ENCODE results near the gene EML5. TPM values are rescaled to one million over a fixed set of nuclear protein-coding genes. Genes with fewer than 3 reads are reported as not detected.

The EML5 gene
- total and polyA plus RNA-seq, 2 donors (not counting 3 experiments of a cell fraction or from before 2014, with no cell fraction given) = not detected

DNA sequence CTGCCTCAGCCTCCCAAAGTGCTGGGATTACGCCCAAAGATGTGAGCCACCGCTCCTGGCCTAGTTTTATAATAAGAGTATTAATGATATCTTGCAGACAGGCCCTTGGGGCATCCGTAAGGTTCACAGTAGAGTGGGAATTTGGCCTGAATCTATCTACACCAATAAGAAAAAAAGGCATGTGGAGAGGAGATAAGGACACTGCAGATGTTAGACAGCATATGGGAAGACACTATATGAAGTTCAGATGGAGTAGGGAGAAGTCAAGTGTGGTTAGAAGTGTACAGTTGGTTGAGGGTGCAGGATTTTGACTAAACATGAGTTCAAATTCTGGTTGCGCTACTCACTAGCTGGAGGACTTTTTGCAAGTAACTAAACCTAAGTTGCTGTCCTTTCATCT is 23.2 kb upstream of the EML5 start:
- no peak overlapping the region for H2AFZ ChIP-seq (ENCODE audit: low read depth, low read length)
- H3K9me3 ChIP-seq (replicated peaks; ENCODE audit: control insufficient read depth, insufficient read depth, low read length) = no peaks in the 10 kb centered on the region
- H3K9ac ChIP-seq (replicated peaks; ENCODE audit: extremely low read depth, insufficient read depth, low read length) = no peak overlapping the region
- intact Hi-C loops (cut with micrococcal nuclease) = no loop called here
- no peaks in the 10 kb centered on the region for H3K36me3 ChIP-seq (ENCODE audit: control insufficient read depth in 2 of 2, extremely low read depth in 1 of 2, insufficient read depth in 2 of 2, low read length in 2 of 2)
- DNase-seq (ENCODE audit: low read depth, low spot score) (no peak), FAIRE-seq (no peak)
- no peak overlapping the region for H3K4me3 ChIP-seq (replicated peaks in 1 of 3; ENCODE audit: insufficient read depth in 1 of 3, low read depth in 1 of 3, low read length in 3 of 3)
- peaks cover 16 to 21% of the 10 kb centered on the region in 2 experiments for H3K27me3 ChIP-seq (ENCODE audit: control insufficient read depth in 2 of 2, insufficient read depth in 2 of 2, low read length in 2 of 2)
- H3K79me2 ChIP-seq (ENCODE audit: control insufficient read depth, insufficient read depth, low read length) = no peaks in the 10 kb centered on the region
- dilution Hi-C loops (cut with MboI; ENCODE audit: extremely low pct_ligation_motif_present, low sequenced_read_pairs) = no loop called here
- ChIA-PET POLR2A (no interaction called here), CTCF (no interaction called here)
- H4K20me1 ChIP-seq (replicated peaks; ENCODE audit: control insufficient read depth, extremely low read depth, insufficient read depth, low read length) = no peaks in the 10 kb centered on the region
- BruUV-seq (replicated peaks) = no TSS peak
- TF ChIP-seq, protein P1, sequence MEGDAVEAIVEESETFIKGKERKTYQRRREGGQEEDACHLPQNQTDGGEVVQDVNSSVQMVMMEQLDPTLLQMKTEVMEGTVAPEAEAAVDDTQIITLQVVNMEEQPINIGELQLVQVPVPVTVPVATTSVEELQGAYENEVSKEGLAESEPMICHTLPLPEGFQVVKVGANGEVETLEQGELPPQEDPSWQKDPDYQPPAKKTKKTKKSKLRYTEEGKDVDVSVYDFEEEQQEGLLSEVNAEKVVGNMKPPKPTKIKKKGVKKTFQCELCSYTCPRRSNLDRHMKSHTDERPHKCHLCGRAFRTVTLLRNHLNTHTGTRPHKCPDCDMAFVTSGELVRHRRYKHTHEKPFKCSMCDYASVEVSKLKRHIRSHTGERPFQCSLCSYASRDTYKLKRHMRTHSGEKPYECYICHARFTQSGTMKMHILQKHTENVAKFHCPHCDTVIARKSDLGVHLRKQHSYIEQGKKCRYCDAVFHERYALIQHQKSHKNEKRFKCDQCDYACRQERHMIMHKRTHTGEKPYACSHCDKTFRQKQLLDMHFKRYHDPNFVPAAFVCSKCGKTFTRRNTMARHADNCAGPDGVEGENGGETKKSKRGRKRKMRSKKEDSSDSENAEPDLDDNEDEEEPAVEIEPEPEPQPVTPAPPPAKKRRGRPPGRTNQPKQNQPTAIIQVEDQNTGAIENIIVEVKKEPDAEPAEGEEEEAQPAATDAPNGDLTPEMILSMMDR (IDR thresholded peaks at IDR 0.05; ENCODE audit: extremely low read depth in 1 of 2, insufficient read depth in 1 of 2, low read depth in 1 of 2, low read length in 2 of 2) = no peak
- no peak for TF ChIP-seq POLR2A (IDR thresholded peaks at IDR 0.05; ENCODE audit: low read depth, low read length)
- TF ChIP-seq JUN (IDR thresholded peaks at IDR 0.05; ENCODE audit: borderline replicate concordance, insufficient read depth, insufficient read length, low read depth) = no peak
- no peak for TF ChIP-seq MYC (IDR thresholded peaks at IDR 0.05; ENCODE audit: low read depth, low read length)
- H3K4me1 ChIP-seq (ENCODE audit: control insufficient read depth, extremely low read depth, insufficient read depth, low read length) = no peaks in the 10 kb centered on the region
- no peak overlapping the region for H3K4me2 ChIP-seq (ENCODE audit: insufficient read depth, low read length)
- no peaks in the 10 kb centered on the region for H3K9me1 ChIP-seq (replicated peaks; ENCODE audit: control insufficient read depth, extremely low read depth, insufficient read depth, low read length)
- H3K27ac ChIP-seq (ENCODE audit: insufficient read depth, low read depth, low read length) = no peak overlapping the region

DNA sequence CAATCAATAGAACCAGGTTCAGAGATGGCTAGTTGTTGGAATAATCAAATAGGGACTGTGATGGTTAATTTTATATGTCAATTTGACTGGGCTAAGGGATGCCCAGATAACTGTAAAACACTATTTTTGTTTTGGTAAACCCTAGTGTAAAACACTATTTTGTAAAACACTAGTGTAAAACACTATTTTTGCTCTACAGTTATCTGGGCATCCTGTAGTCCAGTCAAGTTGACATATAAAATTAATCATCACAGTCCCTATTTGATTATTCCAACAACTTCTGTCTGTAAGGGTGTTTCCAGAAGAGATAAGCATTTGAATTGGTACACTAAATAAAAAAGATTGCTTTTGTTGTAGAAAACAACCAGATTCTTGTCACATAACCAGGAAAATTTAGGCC is 15.6 kb upstream of the EML5 start:
- DNase-seq (ENCODE audit: low read depth, low spot score) (no peak), FAIRE-seq (no peak)
- Histone ChIP-seq H3K4me3 (replicated peaks in 1 of 3; ENCODE audit: insufficient read depth in 1 of 3, low read depth in 1 of 3, low read length in 3 of 3) (no peak overlapping the region), H3K79me2 (ENCODE audit: control insufficient read depth, insufficient read depth, low read length) (no peaks in the 10 kb centered on the region), H3K9me3 (replicated peaks; ENCODE audit: control insufficient read depth, insufficient read depth, low read length) (no peaks in the 10 kb centered on the region), H3K36me3 (ENCODE audit: control insufficient read depth in 2 of 2, extremely low read depth in 1 of 2, insufficient read depth in 2 of 2, low read length in 2 of 2) (no peaks in the 10 kb centered on the region), H3K4me2 (ENCODE audit: insufficient read depth, low read length) (no peak overlapping the region), H2AFZ (ENCODE audit: low read depth, low read length) (no peak overlapping the region), H3K27me3 (ENCODE audit: control insufficient read depth in 2 of 2, insufficient read depth in 2 of 2, low read length in 2 of 2) (peaks cover 0 to 2% of the 10 kb centered on the region in 2 experiments), H3K4me1 (ENCODE audit: control insufficient read depth, extremely low read depth, insufficient read depth, low read length) (no peaks in the 10 kb centered on the region), H3K9me1 (replicated peaks; ENCODE audit: control insufficient read depth, extremely low read depth, insufficient read depth, low read length) (no peaks in the 10 kb centered on the region), H3K9ac (replicated peaks; ENCODE audit: extremely low read depth, insufficient read depth, low read length) (no peak overlapping the region), H4K20me1 (replicated peaks; ENCODE audit: control insufficient read depth, extremely low read depth, insufficient read depth, low read length) (no peaks in the 10 kb centered on the region), H3K27ac (ENCODE audit: insufficient read depth, low read depth, low read length) (no peak overlapping the region)
- dilution Hi-C loops (cut with MboI; ENCODE audit: extremely low pct_ligation_motif_present, low sequenced_read_pairs) = no loop called here
- CTCF ChIA-PET = no interaction called here
- no TSS peak for BruUV-seq (replicated peaks)
- TF ChIP-seq MYC (IDR thresholded peaks at IDR 0.05; ENCODE audit: low read depth, low read length) (no peak), POLR2A (IDR thresholded peaks at IDR 0.05; ENCODE audit: low read depth, low read length) (no peak)
- intact Hi-C loops (cut with micrococcal nuclease) = no loop called here
- POLR2A ChIA-PET = no interaction called here

Data from endothelial cell of umbilical vein (primary cell).